ENCODE data around the gene PLEKHA6. TPM values are rescaled to one million over a fixed set of nuclear protein-coding genes. Genes with fewer than 3 reads are reported as not detected.

The PLEKHA6 gene
- total and polyA plus RNA-seq, 2 experiments from 2014 or later, result 2.8 to 6.2 TPM

DNA sequence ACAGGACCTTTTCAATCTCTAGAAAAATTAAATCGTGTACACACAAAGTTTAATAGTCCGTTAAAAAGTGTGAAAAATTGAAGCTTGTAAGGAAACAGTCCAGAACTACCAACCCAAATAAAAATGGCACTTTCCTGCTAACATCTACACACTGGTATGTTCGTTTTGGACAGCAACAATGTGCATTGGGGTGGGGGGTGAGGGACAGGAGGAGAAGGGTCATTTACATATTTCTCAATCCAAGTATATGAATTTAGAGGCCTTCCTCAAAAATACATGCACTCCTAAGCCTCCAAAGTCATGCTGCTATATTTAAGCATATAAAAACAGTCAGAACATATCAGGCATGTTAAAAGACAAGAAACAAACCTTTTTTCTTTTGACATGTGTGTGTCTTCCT lies 49.4 kb upstream of the PLEKHA6 start:
- peak overlapping the region; percentile 94 for H3K4me3 Mint-ChIP-seq
- Histone ChIP-seq H3K4me1 (ENCODE audit: insufficient read depth) (peaks cover 5% of the 10 kb centered on the region), H3K4me2 (peak overlapping the region; percentile 84), H2AFZ (no peak overlapping the region), H3K36me3 (ENCODE audit: insufficient read depth) (peaks cover 17% of the 10 kb centered on the region), H3K9me2 (ENCODE audit: insufficient read depth) (no peaks in the 10 kb centered on the region), H3K27ac (ENCODE audit: low read depth) (no peak overlapping the region), H3K79me2 (replicated peaks; ENCODE audit: insufficient read depth) (peaks cover 75% of the 10 kb centered on the region), H3F3A (replicated peaks; ENCODE audit: low read depth) (peaks cover 14% of the 10 kb centered on the region; the same call in 1 of the 2 replicates), H3K4me3 (peak overlapping the region; percentile 97), H4K20me1 (replicated peaks; ENCODE audit: insufficient read depth) (peaks cover 66% of the 10 kb centered on the region), H3K27me3 (ENCODE audit: insufficient read depth) (no peaks in the 10 kb centered on the region)
- H3K4me1 Mint-ChIP-seq, result peaks cover 3% of the 10 kb centered on the region; the same call in 2 of the 3 replicates
- no peaks in the 10 kb centered on the region for H3K9me3 Mint-ChIP-seq
- TF ChIP-seq, protein P1, sequence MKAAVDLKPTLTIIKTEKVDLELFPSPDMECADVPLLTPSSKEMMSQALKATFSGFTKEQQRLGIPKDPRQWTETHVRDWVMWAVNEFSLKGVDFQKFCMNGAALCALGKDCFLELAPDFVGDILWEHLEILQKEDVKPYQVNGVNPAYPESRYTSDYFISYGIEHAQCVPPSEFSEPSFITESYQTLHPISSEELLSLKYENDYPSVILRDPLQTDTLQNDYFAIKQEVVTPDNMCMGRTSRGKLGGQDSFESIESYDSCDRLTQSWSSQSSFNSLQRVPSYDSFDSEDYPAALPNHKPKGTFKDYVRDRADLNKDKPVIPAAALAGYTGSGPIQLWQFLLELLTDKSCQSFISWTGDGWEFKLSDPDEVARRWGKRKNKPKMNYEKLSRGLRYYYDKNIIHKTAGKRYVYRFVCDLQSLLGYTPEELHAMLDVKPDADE (IDR thresholded peaks at IDR 0.05), result no peak
- TF ChIP-seq EZH2 (IDR thresholded peaks at IDR 0.05; ENCODE audit: low read depth, unreplicated experiment), result no peak
- TF ChIP-seq, protein P2, sequence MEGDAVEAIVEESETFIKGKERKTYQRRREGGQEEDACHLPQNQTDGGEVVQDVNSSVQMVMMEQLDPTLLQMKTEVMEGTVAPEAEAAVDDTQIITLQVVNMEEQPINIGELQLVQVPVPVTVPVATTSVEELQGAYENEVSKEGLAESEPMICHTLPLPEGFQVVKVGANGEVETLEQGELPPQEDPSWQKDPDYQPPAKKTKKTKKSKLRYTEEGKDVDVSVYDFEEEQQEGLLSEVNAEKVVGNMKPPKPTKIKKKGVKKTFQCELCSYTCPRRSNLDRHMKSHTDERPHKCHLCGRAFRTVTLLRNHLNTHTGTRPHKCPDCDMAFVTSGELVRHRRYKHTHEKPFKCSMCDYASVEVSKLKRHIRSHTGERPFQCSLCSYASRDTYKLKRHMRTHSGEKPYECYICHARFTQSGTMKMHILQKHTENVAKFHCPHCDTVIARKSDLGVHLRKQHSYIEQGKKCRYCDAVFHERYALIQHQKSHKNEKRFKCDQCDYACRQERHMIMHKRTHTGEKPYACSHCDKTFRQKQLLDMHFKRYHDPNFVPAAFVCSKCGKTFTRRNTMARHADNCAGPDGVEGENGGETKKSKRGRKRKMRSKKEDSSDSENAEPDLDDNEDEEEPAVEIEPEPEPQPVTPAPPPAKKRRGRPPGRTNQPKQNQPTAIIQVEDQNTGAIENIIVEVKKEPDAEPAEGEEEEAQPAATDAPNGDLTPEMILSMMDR (conservative IDR thresholded peaks at IDR 0.05; ENCODE audit: low read depth in 2 of 2), result no peak
- no peak for TF ChIP-seq ZNF331 (CRISPR knock-in tag; IDR thresholded peaks at IDR 0.05; ENCODE audit: low read depth)
- TF ChIP-seq, protein P3, sequence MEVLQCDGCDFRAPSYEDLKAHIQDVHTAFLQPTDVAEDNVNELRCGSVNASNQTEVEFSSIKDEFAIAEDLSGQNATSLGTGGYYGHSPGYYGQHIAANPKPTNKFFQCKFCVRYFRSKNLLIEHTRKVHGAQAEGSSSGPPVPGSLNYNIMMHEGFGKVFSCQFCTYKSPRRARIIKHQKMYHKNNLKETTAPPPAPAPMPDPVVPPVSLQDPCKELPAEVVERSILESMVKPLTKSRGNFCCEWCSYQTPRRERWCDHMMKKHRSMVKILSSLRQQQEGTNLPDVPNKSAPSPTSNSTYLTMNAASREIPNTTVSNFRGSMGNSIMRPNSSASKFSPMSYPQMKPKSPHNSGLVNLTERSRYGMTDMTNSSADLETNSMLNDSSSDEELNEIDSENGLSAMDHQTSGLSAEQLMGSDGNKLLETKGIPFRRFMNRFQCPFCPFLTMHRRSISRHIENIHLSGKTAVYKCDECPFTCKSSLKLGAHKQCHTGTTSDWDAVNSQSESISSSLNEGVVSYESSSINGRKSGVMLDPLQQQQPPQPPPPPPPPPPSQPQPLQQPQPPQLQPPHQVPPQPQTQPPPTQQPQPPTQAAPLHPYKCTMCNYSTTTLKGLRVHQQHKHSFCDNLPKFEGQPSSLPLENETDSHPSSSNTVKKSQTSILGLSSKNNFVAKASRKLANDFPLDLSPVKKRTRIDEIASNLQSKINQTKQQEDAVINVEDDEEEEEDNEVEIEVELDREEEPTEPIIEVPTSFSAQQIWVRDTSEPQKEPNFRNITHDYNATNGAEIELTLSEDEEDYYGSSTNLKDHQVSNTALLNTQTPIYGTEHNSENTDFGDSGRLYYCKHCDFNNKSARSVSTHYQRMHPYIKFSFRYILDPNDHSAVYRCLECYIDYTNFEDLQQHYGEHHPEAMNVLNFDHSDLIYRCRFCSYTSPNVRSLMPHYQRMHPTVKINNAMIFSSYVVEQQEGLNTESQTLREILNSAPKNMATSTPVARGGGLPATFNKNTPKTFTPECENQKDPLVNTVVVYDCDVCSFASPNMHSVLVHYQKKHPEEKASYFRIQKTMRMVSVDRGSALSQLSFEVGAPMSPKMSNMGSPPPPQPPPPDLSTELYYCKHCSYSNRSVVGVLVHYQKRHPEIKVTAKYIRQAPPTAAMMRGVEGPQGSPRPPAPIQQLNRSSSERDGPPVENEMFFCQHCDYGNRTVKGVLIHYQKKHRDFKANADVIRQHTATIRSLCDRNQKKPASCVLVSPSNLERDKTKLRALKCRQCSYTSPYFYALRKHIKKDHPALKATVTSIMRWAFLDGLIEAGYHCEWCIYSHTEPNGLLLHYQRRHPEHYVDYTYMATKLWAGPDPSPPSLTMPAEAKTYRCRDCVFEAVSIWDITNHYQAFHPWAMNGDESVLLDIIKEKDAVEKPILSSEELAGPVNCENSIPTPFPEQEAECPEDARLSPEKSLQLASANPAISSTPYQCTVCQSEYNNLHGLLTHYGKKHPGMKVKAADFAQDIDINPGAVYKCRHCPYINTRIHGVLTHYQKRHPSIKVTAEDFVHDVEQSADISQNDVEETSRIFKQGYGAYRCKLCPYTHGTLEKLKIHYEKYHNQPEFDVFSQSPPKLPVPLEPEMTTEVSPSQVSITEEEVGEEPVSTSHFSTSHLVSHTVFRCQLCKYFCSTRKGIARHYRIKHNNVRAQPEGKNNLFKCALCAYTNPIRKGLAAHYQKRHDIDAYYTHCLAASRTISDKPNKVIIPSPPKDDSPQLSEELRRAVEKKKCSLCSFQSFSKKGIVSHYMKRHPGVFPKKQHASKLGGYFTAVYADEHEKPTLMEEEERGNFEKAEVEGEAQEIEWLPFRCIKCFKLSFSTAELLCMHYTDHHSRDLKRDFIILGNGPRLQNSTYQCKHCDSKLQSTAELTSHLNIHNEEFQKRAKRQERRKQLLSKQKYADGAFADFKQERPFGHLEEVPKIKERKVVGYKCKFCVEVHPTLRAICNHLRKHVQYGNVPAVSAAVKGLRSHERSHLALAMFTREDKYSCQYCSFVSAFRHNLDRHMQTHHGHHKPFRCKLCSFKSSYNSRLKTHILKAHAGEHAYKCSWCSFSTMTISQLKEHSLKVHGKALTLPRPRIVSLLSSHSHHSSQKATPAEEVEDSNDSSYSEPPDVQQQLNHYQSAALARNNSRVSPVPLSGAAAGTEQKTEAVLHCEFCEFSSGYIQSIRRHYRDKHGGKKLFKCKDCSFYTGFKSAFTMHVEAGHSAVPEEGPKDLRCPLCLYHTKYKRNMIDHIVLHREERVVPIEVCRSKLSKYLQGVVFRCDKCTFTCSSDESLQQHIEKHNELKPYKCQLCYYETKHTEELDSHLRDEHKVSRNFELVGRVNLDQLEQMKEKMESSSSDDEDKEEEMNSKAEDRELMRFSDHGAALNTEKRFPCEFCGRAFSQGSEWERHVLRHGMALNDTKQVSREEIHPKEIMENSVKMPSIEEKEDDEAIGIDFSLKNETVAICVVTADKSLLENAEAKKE (CRISPR knock-in tag; IDR thresholded peaks at IDR 0.05), result no peak
- no peak for TF ChIP-seq EZH2phosphoT487 (IDR thresholded peaks at IDR 0.05; ENCODE audit: unreplicated experiment)
- TF ChIP-seq ZNF114 (CRISPR knock-in tag; IDR thresholded peaks at IDR 0.05), result no peak
- no peak for TF ChIP-seq POLR2AphosphoS5 (IDR thresholded peaks at IDR 0.05; ENCODE audit: low read depth)
- TF ChIP-seq, protein P4, sequence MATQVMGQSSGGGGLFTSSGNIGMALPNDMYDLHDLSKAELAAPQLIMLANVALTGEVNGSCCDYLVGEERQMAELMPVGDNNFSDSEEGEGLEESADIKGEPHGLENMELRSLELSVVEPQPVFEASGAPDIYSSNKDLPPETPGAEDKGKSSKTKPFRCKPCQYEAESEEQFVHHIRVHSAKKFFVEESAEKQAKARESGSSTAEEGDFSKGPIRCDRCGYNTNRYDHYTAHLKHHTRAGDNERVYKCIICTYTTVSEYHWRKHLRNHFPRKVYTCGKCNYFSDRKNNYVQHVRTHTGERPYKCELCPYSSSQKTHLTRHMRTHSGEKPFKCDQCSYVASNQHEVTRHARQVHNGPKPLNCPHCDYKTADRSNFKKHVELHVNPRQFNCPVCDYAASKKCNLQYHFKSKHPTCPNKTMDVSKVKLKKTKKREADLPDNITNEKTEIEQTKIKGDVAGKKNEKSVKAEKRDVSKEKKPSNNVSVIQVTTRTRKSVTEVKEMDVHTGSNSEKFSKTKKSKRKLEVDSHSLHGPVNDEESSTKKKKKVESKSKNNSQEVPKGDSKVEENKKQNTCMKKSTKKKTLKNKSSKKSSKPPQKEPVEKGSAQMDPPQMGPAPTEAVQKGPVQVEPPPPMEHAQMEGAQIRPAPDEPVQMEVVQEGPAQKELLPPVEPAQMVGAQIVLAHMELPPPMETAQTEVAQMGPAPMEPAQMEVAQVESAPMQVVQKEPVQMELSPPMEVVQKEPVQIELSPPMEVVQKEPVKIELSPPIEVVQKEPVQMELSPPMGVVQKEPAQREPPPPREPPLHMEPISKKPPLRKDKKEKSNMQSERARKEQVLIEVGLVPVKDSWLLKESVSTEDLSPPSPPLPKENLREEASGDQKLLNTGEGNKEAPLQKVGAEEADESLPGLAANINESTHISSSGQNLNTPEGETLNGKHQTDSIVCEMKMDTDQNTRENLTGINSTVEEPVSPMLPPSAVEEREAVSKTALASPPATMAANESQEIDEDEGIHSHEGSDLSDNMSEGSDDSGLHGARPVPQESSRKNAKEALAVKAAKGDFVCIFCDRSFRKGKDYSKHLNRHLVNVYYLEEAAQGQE (IDR thresholded peaks at IDR 0.05; ENCODE audit: unreplicated experiment), result no peak
- TF ChIP-seq NANOG (IDR thresholded peaks at IDR 0.05; ENCODE audit: borderline replicate concordance), result no peak
- no peak for TF ChIP-seq STAT1 (IDR thresholded peaks at IDR 0.05; ENCODE audit: unreplicated experiment)
- TF ChIP-seq CREB1 (CRISPR knock-in tag; IDR thresholded peaks at IDR 0.05; ENCODE audit: low read depth), result no peak
- TF ChIP-seq JUNB (IDR thresholded peaks at IDR 0.05; ENCODE audit: unreplicated experiment), result no peak
- H3K27me3 Mint-ChIP-seq (ENCODE audit: insufficient read depth, low read depth, poor library complexity), result peaks cover 18% of the 10 kb centered on the region
- DNase-seq (ENCODE audit: low spot score), result no peak
- no peak overlapping the region for H3K27ac Mint-ChIP-seq
- no peak for ATAC-seq
- peaks cover 55% of the 10 kb centered on the region for H3K36me3 Mint-ChIP-seq (ENCODE audit: low read depth)

All from GM23338 (cell line).